ENCODE results near the gene UTY.
A peak's percentile ranks its signal among the peaks of the same experiment; 100 is the strongest.

Gene UTY

GRCh38 chrY:13479828-13480227 lies at the start of gene UTY:
UTY (minus strand) TSS chrY:13480033; CDS start chrY:13479665, 368 bp downstream.
- DNase-seq = peak in 1 of 2 donors; percentile 84

GRCh38 chrY:13520474-13520873 lies 40.6 kb upstream of the UTY start:
- no peak for DNase-seq

- no peak for DNase-seq
Observed at GRCh38 chrY:13501215-13501614, 21.4 kb upstream of the UTY start.

GRCh38 chrY:13493737-13494136 lies 13.9 kb upstream of the UTY start:
- no peak for DNase-seq

GRCh38 chrY:13492408-13492807 lies 12.6 kb upstream of the UTY start:
- no peak for DNase-seq

- DNase-seq = no peak
Observed at GRCh38 chrY:13488738-13489137, 8.9 kb upstream of the UTY start.

GRCh38 chrY:13479121-13479711 lies 617 bp downstream of the UTY start:
- DNase-seq = peak in 1 of 2 donors; percentile 74

- DNase-seq = peak in 1 of 2 donors; percentile 78
Observed at GRCh38 chrY:13478126-13478785, 1.6 kb downstream of the UTY start.

GRCh38 chrY:13474997-13475396 lies 4.8 kb downstream of the UTY start:
- DNase-seq = peak in 1 of 2 donors; percentile 21

- no peak for DNase-seq
Observed at GRCh38 chrY:13451572-13451971, 28.3 kb downstream of the UTY start.

- no peak for DNase-seq
Observed at GRCh38 chrY:13450596-13451130, 29.2 kb downstream of the UTY start.

GRCh38 chrY:13445566-13445965 lies 34.3 kb downstream of the UTY start:
- DNase-seq = no peak

GRCh38 chrY:13443146-13443545 lies 36.7 kb downstream of the UTY start:
- no peak for DNase-seq

- DNase-seq = no peak
Observed at GRCh38 chrY:13440811-13441210, 39.0 kb downstream of the UTY start.

- DNase-seq = peak in 1 of 2 donors; percentile 70
Observed at GRCh38 chrY:13435968-13436937, 43.6 kb downstream of the UTY start.

- DNase-seq = no peak
Observed at GRCh38 chrY:13435206-13435967, 44.4 kb downstream of the UTY start.

- DNase-seq = no peak
Observed at GRCh38 chrY:13432293-13433025, 47.4 kb downstream of the UTY start.

GRCh38 chrY:13429551-13429950 lies 50.3 kb downstream of the UTY start:
- no peak for DNase-seq

- no peak for DNase-seq
Observed at GRCh38 chrY:13423281-13423732, 56.5 kb downstream of the UTY start.

GRCh38 chrY:13416869-13417661 lies 62.8 kb downstream of the UTY start:
- no peak for DNase-seq

GRCh38 chrY:13415556-13415955 lies 64.3 kb downstream of the UTY start:
- DNase-seq = no peak

Data from CD4-positive, alpha-beta T cell treated with Interleukin-1 beta for 1 hour (primary cell).